ENCODE data around the gene RGS11. TPM values are rescaled to one million over a fixed set of nuclear protein-coding genes. Genes with fewer than 3 reads are reported as not detected.

The RGS11 gene
- total RNA-seq, 4 donors from 2014 or later = 0.88 to 4.8 (median 2.6) TPM

DNA sequence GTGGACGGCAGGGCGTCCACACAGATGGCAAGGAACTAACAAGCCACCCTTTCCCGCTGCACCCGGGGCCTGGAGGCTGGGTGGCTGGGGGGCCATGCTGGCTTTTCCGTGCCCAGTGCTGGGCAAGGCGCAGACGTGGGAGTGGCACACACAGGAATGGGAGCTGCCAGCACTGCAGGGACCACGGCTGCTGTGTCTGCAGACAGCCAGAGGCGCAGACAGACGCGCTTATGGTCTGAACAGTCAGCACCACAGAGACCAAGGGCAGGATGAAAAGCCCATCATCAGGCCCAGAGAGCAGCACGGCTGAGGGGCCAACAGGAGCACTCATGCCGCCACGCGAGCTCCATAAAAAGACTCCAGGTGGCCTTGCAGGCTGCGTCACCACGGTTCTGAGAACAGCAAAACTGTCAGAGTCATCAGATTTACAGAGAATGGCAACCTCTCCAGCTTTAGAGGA is 31.2 kb upstream of the RGS11 start:
- Histone ChIP-seq H3K27ac (peak overlapping the region in 1 of 4 donors; percentile 21), H3K36me3 (peaks cover 4 to 92% (median 16%) of the 10 kb centered on the region in 3 donors), H3K27me3 (no peaks in the 10 kb centered on the region), H3K4me3 (no peak overlapping the region), H3K4me1 (peaks cover 0 to 12% (median 0%) of the 10 kb centered on the region in 3 donors), H3K9me3 (no peaks in the 10 kb centered on the region)
- 93 to 94% methylated on average over 8 to 10 of the region's 17 CpGs for WGBS, 2 donors
- no peak for DNase-seq
- TF ChIP-seq CTCF (IDR thresholded peaks at IDR 0.05) = no peak
- no peak for TF ChIP-seq POLR2A (IDR thresholded peaks at IDR 0.05)
- intact Hi-C loops (cut with DNase I) = no loop called here

GRCh38 chr16:305916-306626 is 30.3 kb upstream of the RGS11 start:
- no peak for TF ChIP-seq CTCF (IDR thresholded peaks at IDR 0.05)
- no peak for TF ChIP-seq POLR2A (IDR thresholded peaks at IDR 0.05)
- Histone ChIP-seq H3K27me3 (no peaks in the 10 kb centered on the region), H3K4me1 (peaks cover 0 to 12% (median 0%) of the 10 kb centered on the region in 3 donors), H3K27ac (peak overlapping the region in 1 of 4 donors; percentile 21), H3K4me3 (no peak overlapping the region), H3K36me3 (peaks cover 4 to 91% (median 16%) of the 10 kb centered on the region in 3 donors), H3K9me3 (no peaks in the 10 kb centered on the region)
- DNase-seq = no peak
- 31 to 48% methylated on average over 13 to 16 of the region's 19 CpGs for WGBS, 2 donors
- intact Hi-C loops (cut with DNase I) = no loop called here

DNA sequence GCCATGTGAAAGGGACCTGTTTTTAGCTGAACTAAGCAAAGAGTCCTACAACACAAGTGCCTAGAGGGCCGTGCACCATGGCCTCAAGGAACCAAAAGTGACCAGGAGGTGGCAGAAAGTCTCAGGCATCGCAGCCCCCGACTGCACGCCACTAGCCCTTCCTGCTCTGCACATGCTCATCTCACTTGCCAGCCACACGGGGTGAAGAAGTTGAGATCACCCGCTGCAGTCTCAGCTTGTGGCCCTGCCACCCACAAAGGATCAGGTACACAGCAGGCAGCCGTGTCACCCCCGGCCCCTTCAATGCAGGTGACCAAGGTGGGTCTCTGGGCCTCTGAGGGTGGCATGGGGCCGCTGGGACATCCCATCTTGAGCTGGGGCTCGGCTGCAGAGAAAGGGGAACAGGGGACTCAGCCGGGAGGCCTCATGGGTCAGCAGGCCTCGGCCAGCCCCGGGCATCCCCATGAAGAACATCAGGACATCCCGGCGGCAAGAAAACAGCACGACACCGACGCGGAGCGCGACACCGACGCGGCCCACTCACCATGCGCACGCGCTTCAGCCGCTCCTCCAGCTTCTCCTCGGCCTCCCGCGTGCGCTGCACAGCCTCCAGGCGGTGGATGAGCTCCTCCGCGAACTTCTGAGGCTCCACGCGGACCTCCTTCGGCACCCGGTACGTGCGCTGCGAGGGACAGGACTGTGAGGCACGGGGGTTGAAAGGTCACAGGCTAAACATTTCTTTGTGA is 28.2 kb upstream of the RGS11 start:
- Histone ChIP-seq H3K27ac (no peak overlapping the region), H3K9me3 (no peaks in the 10 kb centered on the region), H3K4me1 (peaks cover 0 to 12% (median 0%) of the 10 kb centered on the region in 3 donors), H3K4me3 (no peak overlapping the region), H3K36me3 (peaks cover 0 to 90% (median 11%) of the 10 kb centered on the region in 3 donors), H3K27me3 (no peaks in the 10 kb centered on the region)
- TF ChIP-seq POLR2A (IDR thresholded peaks at IDR 0.05) (no peak), CTCF (IDR thresholded peaks at IDR 0.05) (no peak)
- intact Hi-C loops (cut with DNase I) = no loop called here
- 93 to 94% methylated on average over 18 to 33 of the region's 43 CpGs for WGBS, 2 donors
- no peak for DNase-seq

GRCh38 chr16:301950-302349 is 26.2 kb upstream of the RGS11 start:
- no peak for DNase-seq
- no peaks in the 10 kb centered on the region for H3K9me3 ChIP-seq
- H3K36me3 ChIP-seq = peaks cover 10 to 90% (median 11%) of the 10 kb centered on the region in 3 donors
- H3K4me3 ChIP-seq = no peak overlapping the region
- TF ChIP-seq POLR2A (IDR thresholded peaks at IDR 0.05) (no peak), CTCF (IDR thresholded peaks at IDR 0.05) (no peak)
- WGBS, 2 donors = 94 to 100% methylated on average over 1 to 2 of the region's 13 CpGs
- intact Hi-C loops (cut with DNase I) = no loop called here
- no peak overlapping the region for H3K27ac ChIP-seq
- H3K4me1 ChIP-seq = peaks cover 0 to 12% (median 0%) of the 10 kb centered on the region in 3 donors
- H3K27me3 ChIP-seq = no peaks in the 10 kb centered on the region

DNA sequence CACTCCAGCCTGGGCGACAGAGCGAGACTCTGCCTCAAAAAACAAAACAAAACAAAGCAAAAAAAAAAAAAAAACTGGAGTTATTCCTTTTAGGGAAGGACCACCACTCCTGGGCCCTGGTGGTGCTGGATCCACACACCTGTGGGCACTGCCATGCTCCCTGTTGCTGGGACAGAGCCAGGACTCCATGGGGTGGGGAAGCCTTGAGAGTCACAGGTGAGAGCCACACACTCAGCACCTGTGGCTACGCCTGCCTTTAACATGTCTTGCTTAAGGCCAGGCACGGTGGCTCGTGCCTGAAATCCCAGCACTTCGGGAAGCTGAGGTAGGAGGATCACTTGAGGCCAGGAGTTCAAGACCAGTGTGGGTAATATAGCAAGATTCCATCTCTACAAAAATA is 25.5 kb upstream of the RGS11 start:
- H3K9me3 ChIP-seq = no peaks in the 10 kb centered on the region
- H3K4me3 ChIP-seq = no peak overlapping the region
- H3K36me3 ChIP-seq = peaks cover 13 to 90% (median 13%) of the 10 kb centered on the region in 3 donors
- H3K27me3 ChIP-seq = no peaks in the 10 kb centered on the region
- H3K4me1 ChIP-seq = peaks cover 0 to 6% (median 0%) of the 10 kb centered on the region in 3 donors
- TF ChIP-seq POLR2A (IDR thresholded peaks at IDR 0.05) (no peak), CTCF (IDR thresholded peaks at IDR 0.05) (no peak)
- intact Hi-C loops (cut with DNase I) = no loop called here
- no peak for DNase-seq
- WGBS, 2 donors = 88 to 95% methylated on average over 4 to 6 of the region's 6 CpGs
- no peak overlapping the region for H3K27ac ChIP-seq

All from esophagus squamous epithelium (tissue), 5 donors.